ENCODE data around the gene ZNF579.

The ZNF579 gene

GRCh38 chr19:55580628-55581144 is at the start of gene ZNF579:
TSS of gene ZNF579 (minus strand) at chr19:55580848. CDS start at chr19:55579639, 1,209 bp downstream.
- peak; percentile 98 for DNase-seq

- no peak for DNase-seq
These were observed 45.7 kb upstream of the ZNF579 start for GRCh38 chr19:55626350-55626749.

- no peak for DNase-seq
These were observed 44.3 kb upstream of the ZNF579 start for GRCh38 chr19:55625004-55625326.

- peak; percentile 100 for DNase-seq
These were observed 43.7 kb upstream of the ZNF579 start, which contains the start of gene ZNF784 for GRCh38 chr19:55624109-55625003. TSS of gene ZNF784 (minus strand) at chr19:55624566. CDS start at chr19:55624561, 5 bp downstream.

GRCh38 chr19:55623561-55623960 is 42.9 kb upstream of the ZNF579 start:
- no peak for DNase-seq

GRCh38 chr19:55623130-55623529 is 42.5 kb upstream of the ZNF579 start:
- no peak for DNase-seq

- DNase-seq: no peak
These were observed 41.8 kb upstream of the ZNF579 start for GRCh38 chr19:55622242-55622969.

GRCh38 chr19:55621673-55622231 is 41.1 kb upstream of the ZNF579 start:
- DNase-seq: no peak

- no peak for DNase-seq
These were observed 40.6 kb upstream of the ZNF579 start for GRCh38 chr19:55621205-55621672.

GRCh38 chr19:55620410-55621204 is 40.0 kb upstream of the ZNF579 start:
- no peak for DNase-seq

- no peak for DNase-seq
These were observed 38.6 kb upstream of the ZNF579 start for GRCh38 chr19:55619286-55619685.

GRCh38 chr19:55618426-55618825 is 37.8 kb upstream of the ZNF579 start:
- no peak for DNase-seq

GRCh38 chr19:55617426-55617825 is 36.8 kb upstream of the ZNF579 start:
- DNase-seq: no peak

GRCh38 chr19:55616395-55616875 is 35.8 kb upstream of the ZNF579 start:
- no peak for DNase-seq

- no peak for DNase-seq
These were observed 35.1 kb upstream of the ZNF579 start for GRCh38 chr19:55615543-55616394.

- DNase-seq: no peak
These were observed 34.3 kb upstream of the ZNF579 start for GRCh38 chr19:55614711-55615542.

GRCh38 chr19:55613930-55614710 is 33.5 kb upstream of the ZNF579 start:
- DNase-seq: no peak

GRCh38 chr19:55613396-55613795 is 32.7 kb upstream of the ZNF579 start:
- DNase-seq: no peak

- no peak for DNase-seq
These were observed 31.5 kb upstream of the ZNF579 start for GRCh38 chr19:55611983-55612645.

Data from NCI-H2227 treated with DMSO at 0.1 percent for 48 hours (cell line).